WTC11 (cell line): ENCODE results near the gene CMTR1. TPM values are rescaled to one million over a fixed set of nuclear protein-coding genes. Genes with fewer than 3 reads are reported as not detected.

Experiments used
- ATAC-seq: fragments of 200-7000 bp; cut with Tn5 transposase; 2 replicates; pipeline ENCODE4 v1.10.0; 2021; ENCODE audit warnings: mild to moderate bottlenecking, moderate library complexity
- CTCF ChIA-PET: fragments of 300-600 bp; sonication (Branson Sonifier 250); formaldehyde crosslinking; loops from one replicate; lab custom pipeline; 2021; ENCODE audit warnings: antibody characterized with exemption; lab: Charles Lee
- POLR2A ChIA-PET: fragments of 350-600 bp; sonication (Branson Sonifier 250); formaldehyde crosslinking; loops from one replicate; lab custom pipeline; 2021; ENCODE audit warnings: antibody characterized with exemption; lab: Charles Lee
- DNase-seq: peaks from one replicate; pipeline ENCODE4 v3.0.0; 2021; ENCODE audit warnings: low spot score
- H3K27ac Mint-ChIP-seq: 2 replicates; pipeline ENCODE4 v1.8.0; 2021; ENCODE audit warnings: mixed read lengths
- H3K27me3 Mint-ChIP-seq: 2 replicates; pipeline ENCODE4 v1.8.0; 2021; ENCODE audit warnings: low read depth, mild to moderate bottlenecking, moderate library complexity, mixed read lengths
- H3K36me3 Mint-ChIP-seq: 2 replicates; pipeline ENCODE4 v1.8.0; 2021; ENCODE audit warnings: mixed read lengths
- H3K4me1 Mint-ChIP-seq: 2 replicates; pipeline ENCODE4 v1.8.0; 2022; ENCODE audit warnings: mixed read lengths
- H3K4me3 Mint-ChIP-seq: 2 replicates; pipeline ENCODE4 v1.8.0; 2021; ENCODE audit warnings: mild to moderate bottlenecking, moderate library complexity, mixed read lengths
- H3K9me3 Mint-ChIP-seq: 2 replicates; pipeline ENCODE4 v1.8.0; 2021; ENCODE audit warnings: mixed read lengths
- AR ChIP-seq: fragments of 250-450 bp; sonication (Bioruptor Pico); IDR thresholded peaks from 2 replicates; pipeline ENCODE4 v1.9.0; 2021; ENCODE audit warnings: mild to moderate bottlenecking
- ATF1 ChIP-seq: sonication (generic); formaldehyde crosslinking; IDR thresholded peaks from 2 replicates; pipeline ENCODE4 v1.8.1; 2023; ENCODE audit warnings: mild to moderate bottlenecking, moderate library complexity, missing genetic modification reagents
- CREM ChIP-seq: sonication (generic); formaldehyde crosslinking; IDR thresholded peaks from 2 replicates; pipeline ENCODE4 v1.8.1; 2022; ENCODE audit warnings: mild to moderate bottlenecking, missing genetic modification reagents, moderate library complexity
- E2F4 ChIP-seq: sonication (generic); formaldehyde crosslinking; IDR thresholded peaks from 2 replicates; pipeline ENCODE4 v1.8.1; 2022; ENCODE audit warnings: low read depth, mild to moderate bottlenecking, moderate library complexity, missing genetic modification reagents, borderline replicate concordance
- ELF4 ChIP-seq: sonication (generic); formaldehyde crosslinking; IDR thresholded peaks from 2 replicates; pipeline ENCODE4 v1.8.1; 2022; ENCODE audit warnings: low read depth, mild to moderate bottlenecking, moderate library complexity, missing genetic modification reagents
- ERG ChIP-seq: fragments of 250-450 bp; sonication (Bioruptor Pico); IDR thresholded peaks from 2 replicates; pipeline ENCODE4 v1.8.0; 2021; ENCODE audit warnings: mild to moderate bottlenecking
- FOXJ3 ChIP-seq: sonication (generic); formaldehyde crosslinking; IDR thresholded peaks from 2 replicates; pipeline ENCODE4 v1.9.0; 2021; ENCODE audit warnings: missing genetic modification reagents, mild to moderate bottlenecking, borderline replicate concordance
- FOXP1 ChIP-seq: sonication (generic); formaldehyde crosslinking; IDR thresholded peaks from 2 replicates; pipeline ENCODE4 v1.8.0; 2022; ENCODE audit warnings: missing genetic modification reagents, mild to moderate bottlenecking, moderate library complexity, borderline replicate concordance
- GABPB1 ChIP-seq: sonication (generic); formaldehyde crosslinking; IDR thresholded peaks from 2 replicates; pipeline ENCODE4 v1.8.1; 2023; ENCODE audit warnings: mild to moderate bottlenecking, missing genetic modification reagents
- MXD4 ChIP-seq: fragments of 250-450 bp; sonication (Bioruptor Pico); IDR thresholded peaks from 2 replicates; pipeline ENCODE4 v1.8.0; 2021; ENCODE audit warnings: mild to moderate bottlenecking, moderate library complexity, borderline replicate concordance
- ZNF532 ChIP-seq: fragments of 250-450 bp; sonication (Bioruptor Pico); IDR thresholded peaks from 2 replicates; pipeline ENCODE4 v1.9.0; 2021; ENCODE audit warnings: mild to moderate bottlenecking, borderline replicate concordance
- total RNA-seq: library from RNA; stranded (reverse); gene quantifications from 3 replicates; pipeline ENCODE4 v1.2.3, GENCODE V29; 2021
- TF ChIP-seq, protein P1 (sequence below): sonication (generic); formaldehyde crosslinking; IDR thresholded peaks from 2 replicates; pipeline ENCODE4 v1.8.0; 2023; ENCODE audit warnings: missing genetic modification reagents, mild to moderate bottlenecking, borderline replicate concordance
- TF ChIP-seq, protein P2 (sequence below): sonication (generic); formaldehyde crosslinking; IDR thresholded peaks from 2 replicates; pipeline ENCODE4 v1.8.1; 2022; ENCODE audit warnings: mild to moderate bottlenecking, missing genetic modification reagents, moderate library complexity, borderline replicate concordance

Gene CMTR1
- total RNA-seq, 1 experiment from 2014 or later: 38.6 TPM

DNA sequence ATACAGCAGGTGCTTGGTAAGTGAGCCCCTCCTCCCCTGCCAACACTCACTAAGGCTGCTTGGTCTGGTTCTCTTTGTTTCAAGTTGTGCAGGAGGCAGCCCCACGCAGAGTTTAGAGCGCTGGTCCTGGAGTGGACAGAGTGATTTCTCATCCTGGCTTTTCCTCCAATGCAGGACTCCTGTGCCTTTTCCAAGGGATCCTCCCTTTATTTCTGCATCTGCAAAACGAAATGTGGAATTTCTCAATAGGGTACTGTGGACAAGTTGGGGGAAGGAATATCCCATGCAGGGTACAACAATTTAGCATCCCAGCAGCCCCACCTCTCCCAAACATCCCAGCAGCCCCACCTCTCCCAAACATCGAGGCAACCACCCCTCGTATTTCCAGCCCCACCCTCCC, 97.3 kb downstream of the CMTR1 start:
- peaks cover 16% of the 10 kb centered on the region for H3K4me1 Mint-ChIP-seq
- no peak for DNase-seq
- no peak for TF ChIP-seq E2F4 (CRISPR knock-in tag)
- no peak for TF ChIP-seq ATF1
- no peak for TF ChIP-seq ZNF532 (CRISPR knock-in tag)
- TF ChIP-seq MXD4 (CRISPR knock-in tag): no peak
- no peak for TF ChIP-seq AR (CRISPR knock-in tag)
- no peak for TF ChIP-seq GABPB1 (CRISPR knock-in tag)
- TF ChIP-seq CREM (CRISPR knock-in tag): no peak
- TF ChIP-seq ELF4 (CRISPR knock-in tag): no peak
- no peak for TF ChIP-seq FOXP1 (CRISPR knock-in tag)
- no peak for TF ChIP-seq FOXJ3 (CRISPR knock-in tag)
- TF ChIP-seq, protein P1, sequence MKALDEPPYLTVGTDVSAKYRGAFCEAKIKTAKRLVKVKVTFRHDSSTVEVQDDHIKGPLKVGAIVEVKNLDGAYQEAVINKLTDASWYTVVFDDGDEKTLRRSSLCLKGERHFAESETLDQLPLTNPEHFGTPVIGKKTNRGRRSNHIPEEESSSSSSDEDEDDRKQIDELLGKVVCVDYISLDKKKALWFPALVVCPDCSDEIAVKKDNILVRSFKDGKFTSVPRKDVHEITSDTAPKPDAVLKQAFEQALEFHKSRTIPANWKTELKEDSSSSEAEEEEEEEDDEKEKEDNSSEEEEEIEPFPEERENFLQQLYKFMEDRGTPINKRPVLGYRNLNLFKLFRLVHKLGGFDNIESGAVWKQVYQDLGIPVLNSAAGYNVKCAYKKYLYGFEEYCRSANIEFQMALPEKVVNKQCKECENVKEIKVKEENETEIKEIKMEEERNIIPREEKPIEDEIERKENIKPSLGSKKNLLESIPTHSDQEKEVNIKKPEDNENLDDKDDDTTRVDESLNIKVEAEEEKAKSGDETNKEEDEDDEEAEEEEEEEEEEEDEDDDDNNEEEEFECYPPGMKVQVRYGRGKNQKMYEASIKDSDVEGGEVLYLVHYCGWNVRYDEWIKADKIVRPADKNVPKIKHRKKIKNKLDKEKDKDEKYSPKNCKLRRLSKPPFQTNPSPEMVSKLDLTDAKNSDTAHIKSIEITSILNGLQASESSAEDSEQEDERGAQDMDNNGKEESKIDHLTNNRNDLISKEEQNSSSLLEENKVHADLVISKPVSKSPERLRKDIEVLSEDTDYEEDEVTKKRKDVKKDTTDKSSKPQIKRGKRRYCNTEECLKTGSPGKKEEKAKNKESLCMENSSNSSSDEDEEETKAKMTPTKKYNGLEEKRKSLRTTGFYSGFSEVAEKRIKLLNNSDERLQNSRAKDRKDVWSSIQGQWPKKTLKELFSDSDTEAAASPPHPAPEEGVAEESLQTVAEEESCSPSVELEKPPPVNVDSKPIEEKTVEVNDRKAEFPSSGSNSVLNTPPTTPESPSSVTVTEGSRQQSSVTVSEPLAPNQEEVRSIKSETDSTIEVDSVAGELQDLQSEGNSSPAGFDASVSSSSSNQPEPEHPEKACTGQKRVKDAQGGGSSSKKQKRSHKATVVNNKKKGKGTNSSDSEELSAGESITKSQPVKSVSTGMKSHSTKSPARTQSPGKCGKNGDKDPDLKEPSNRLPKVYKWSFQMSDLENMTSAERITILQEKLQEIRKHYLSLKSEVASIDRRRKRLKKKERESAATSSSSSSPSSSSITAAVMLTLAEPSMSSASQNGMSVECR: no peak
- no peak for TF ChIP-seq ERG (CRISPR knock-in tag)
- TF ChIP-seq, protein P2, sequence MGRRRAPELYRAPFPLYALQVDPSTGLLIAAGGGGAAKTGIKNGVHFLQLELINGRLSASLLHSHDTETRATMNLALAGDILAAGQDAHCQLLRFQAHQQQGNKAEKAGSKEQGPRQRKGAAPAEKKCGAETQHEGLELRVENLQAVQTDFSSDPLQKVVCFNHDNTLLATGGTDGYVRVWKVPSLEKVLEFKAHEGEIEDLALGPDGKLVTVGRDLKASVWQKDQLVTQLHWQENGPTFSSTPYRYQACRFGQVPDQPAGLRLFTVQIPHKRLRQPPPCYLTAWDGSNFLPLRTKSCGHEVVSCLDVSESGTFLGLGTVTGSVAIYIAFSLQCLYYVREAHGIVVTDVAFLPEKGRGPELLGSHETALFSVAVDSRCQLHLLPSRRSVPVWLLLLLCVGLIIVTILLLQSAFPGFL (CRISPR knock-in tag): no peak
- CTCF ChIA-PET: interaction anchor here (0.6 to 3.7 kb wide), 5 partner anchors 8 to 162 kb away, joined by 3 to 15 read pairs (median 5); no protein-coding TSS in a partner anchor
- H3K9me3 Mint-ChIP-seq: no peaks in the 10 kb centered on the region
- peaks cover 28% of the 10 kb centered on the region for H3K27me3 Mint-ChIP-seq
- ATAC-seq: no peak
- POLR2A ChIA-PET: no interaction called here
- no peaks in the 10 kb centered on the region for H3K36me3 Mint-ChIP-seq
- H3K27ac Mint-ChIP-seq: no peak overlapping the region
- no peak overlapping the region for H3K4me3 Mint-ChIP-seq
